B cell (primary cell): ENCODE data around the gene IVNS1ABP. TPM values are rescaled to one million over a fixed set of nuclear protein-coding genes. Genes with fewer than 3 reads are reported as not detected.

Experiments
- ATAC-seq: fragments of 200-7000 bp; cut with Tn5 transposase; one replicate; pipeline ENCODE4 v1.10.0; 2021; ENCODE audit warnings: low read depth, mild to moderate bottlenecking, moderate number of reproducible peaks, moderate library complexity
- CTCF ChIA-PET: fragments of 350-600 bp; sonication (Branson Sonifier 250); formaldehyde crosslinking; loops from one replicate; lab custom pipeline; 2021; ENCODE audit warnings: antibody characterized with exemption, inconsistent platforms; lab: Charles Lee
- POLR2A ChIA-PET: fragments of 350-600 bp; sonication (Branson Sonifier 250); formaldehyde crosslinking; loops from one replicate; lab custom pipeline; 2021; ENCODE audit warnings: antibody characterized with exemption; lab: Charles Lee
- DNase-seq: peaks from one replicate; pipeline ENCODE4 v3.0.0; 2013
- H2AFZ ChIP-seq: 2 replicates; pipeline ENCODE4 v1.6.1; 2012; ENCODE audit warnings: mild to moderate bottlenecking, low read depth, low read length; ENCODE audit not compliant: insufficient read depth, poor library complexity, severe bottlenecking
- H3K27ac ChIP-seq, 2 donors: 1 replicate in 1 of 2; 2 replicates in 1 of 2; pipeline ENCODE4 v1.5.1; 2012 to 2013; ENCODE audit warnings: low read length in 2 of 2, mild to moderate bottlenecking in 2 of 2, moderate library complexity in 1 of 2
- H3K27me3 ChIP-seq, 4 experiments: fragments of 200-600 bp in 1 of 4; sonication (generic) in 1 of 4; replicated peaks in 1 of 4; 1 replicate in 2 of 4; 2 replicates in 2 of 4; pipeline versions ENCODE4 v1.6.1 to v1.7.0; 2013 to 2016; ENCODE audit warnings: low read length in 3 of 4, mild to moderate bottlenecking in 2 of 4, mixed read lengths in 1 of 4, moderate library complexity in 1 of 4; ENCODE audit not compliant: insufficient read depth in 4 of 4, control insufficient read depth in 3 of 4; ENCODE audit errors: control extremely low read depth in 1 of 4
- H3K36me3 ChIP-seq, 2 experiments: replicated peaks in 1 of 2; 1 replicate in 1 of 2; 2 replicates in 1 of 2; pipeline versions ENCODE4 v1.6.1 to v1.7.1; 2013; ENCODE audit warnings: low read length in 1 of 2; ENCODE audit not compliant: insufficient read depth in 2 of 2, control insufficient read depth in 1 of 2; ENCODE audit errors: control extremely low read depth in 1 of 2, extremely low read depth in 1 of 2
- H3K4me1 ChIP-seq, 2 donors: fragments of 200-600 bp in 1 of 2; sonication (generic) in 1 of 2; 1 replicate in 1 of 2; 2 replicates in 1 of 2; pipeline versions ENCODE4 v1.5.1 to v1.6.1; 2013 to 2017; ENCODE audit warnings: low read length in 2 of 2; ENCODE audit not compliant: control insufficient read depth in 2 of 2, insufficient read depth in 2 of 2
- H3K4me2 ChIP-seq: replicated peaks from 2 replicates; pipeline ENCODE3; 2012; ENCODE audit warnings: mild to moderate bottlenecking, low read depth, low read length; ENCODE audit not compliant: poor library complexity, severe bottlenecking
- H3K4me3 ChIP-seq, 5 experiments: fragments of 200-600 bp in 1 of 5; sonication (generic) in 1 of 5; 1 replicate in 3 of 5; 2 replicates in 2 of 5; pipeline versions ENCODE4 v1.5.1 to v1.7.0; 2011 to 2016; ENCODE audit warnings: low read length in 4 of 5, mild to moderate bottlenecking in 4 of 5, low read depth in 2 of 5, control low read depth in 1 of 5, moderate library complexity in 1 of 5; ENCODE audit not compliant: insufficient read depth in 1 of 5; ENCODE audit errors: control extremely low read depth in 1 of 5, extremely low read depth in 1 of 5
- H3K79me2 ChIP-seq: fragments of 200-600 bp; sonication (generic); one replicate; pipeline ENCODE4 v1.6.0; 2016; ENCODE audit warnings: low read length; ENCODE audit not compliant: control insufficient read depth, insufficient read depth
- H3K9ac ChIP-seq: fragments of 200-600 bp; sonication (generic); 2 replicates; pipeline ENCODE4 v1.6.1; 2017; ENCODE audit warnings: mild to moderate bottlenecking, low read length, moderate library complexity
- H3K9me3 ChIP-seq, 3 donors: one replicate each; pipeline versions ENCODE4 v1.6.1 to v1.7.1; 2013; ENCODE audit warnings: low read length in 2 of 3; ENCODE audit not compliant: control insufficient read depth in 2 of 3, insufficient read depth in 1 of 3; ENCODE audit errors: control extremely low read depth in 1 of 3
- H4K20me1 ChIP-seq: 2 replicates; pipeline ENCODE4 v1.6.0; 2012; ENCODE audit warnings: mild to moderate bottlenecking, low read length; ENCODE audit not compliant: insufficient read depth, control insufficient read depth, poor library complexity, severe bottlenecking
- H3K27ac Mint-ChIP-seq: one replicate; pipeline ENCODE4 v1.8.0; 2021; ENCODE audit warnings: mixed read lengths
- H3K27me3 Mint-ChIP-seq: one replicate; pipeline ENCODE4 v1.8.0; 2021; ENCODE audit warnings: mixed read lengths
- H3K4me1 Mint-ChIP-seq: one replicate; pipeline ENCODE4 v1.8.0; 2021; ENCODE audit warnings: mixed read lengths
- H3K4me3 Mint-ChIP-seq: one replicate; pipeline ENCODE4 v1.8.0; 2021; ENCODE audit warnings: mixed read lengths
- H3K9me3 Mint-ChIP-seq: one replicate; pipeline ENCODE4 v1.8.0; 2022; ENCODE audit warnings: mixed read lengths; ENCODE audit not compliant: insufficient read depth
- CTCF ChIP-seq: fragments of 200-600 bp; IDR thresholded peaks from one replicate; pipeline ENCODE4 v1.8.0; 2022; ENCODE audit warnings: antibody characterized with exemption, mild to moderate bottlenecking
- EZH2 ChIP-seq: IDR thresholded peaks from 2 replicates; pipeline ENCODE4 v1.6.1; 2012; ENCODE audit warnings: borderline replicate concordance, low read depth, mild to moderate bottlenecking, moderate library complexity, low read length; ENCODE audit not compliant: insufficient read depth, poor library complexity, severe bottlenecking
- whole genome bisulfite sequencing: methylation state at CpG from one replicate; pipeline ENCODE4 v1.1.5; 2013; ENCODE audit warnings: missing lambda C conversion rate; ENCODE audit not compliant: insufficient coverage; 5-methylcytosine and 5-hydroxymethylcytosine counted together
- intact Hi-C: fragments of 100-400 bp; cut with micrococcal nuclease; formaldehyde crosslinking; loops from one replicate; pipeline ENCODE4 v1.10.0; 2022
- polyA plus RNA-seq: library from polyadenylated mRNA; depleted of rRNA; stranded (reverse); fragments of >200 nt; gene quantifications from 2 replicates; pipeline ENCODE4 v1.2.3, GENCODE V29; 2012
- total RNA-seq, 2 donors: library from RNA; stranded (reverse); fragments of 120-200 nt in 1 of 2; gene quantifications; 1 replicate in 1 of 2; 2 replicates in 1 of 2; pipeline versions ENCODE4 v1.2.3 to v1.2.4, GENCODE V29; 2013 to 2022

IVNS1ABP gene
- total and polyA plus RNA-seq, 2 donors (not counting 1 experiment from before 2014, with no cell fraction given), result 42.9 to 87.0 TPM

GRCh38 chr1:185263780-185264179 lies 53.3 kb downstream of the IVNS1ABP start:
- ChIA-PET CTCF (no interaction called here), POLR2A (no interaction called here)
- H3K27ac Mint-ChIP-seq, result no peak overlapping the region
- Histone ChIP-seq H3K36me3 (no peaks in the 10 kb centered on the region), H2AFZ (no peak overlapping the region), H3K27ac (no peak overlapping the region), H3K9ac (no peak overlapping the region), H3K4me1 (no peaks in the 10 kb centered on the region), H3K27me3 (no peaks in the 10 kb centered on the region), H3K4me2 (no peak overlapping the region), H3K79me2 (no peaks in the 10 kb centered on the region), H3K4me3 (no peak overlapping the region), H4K20me1 (no peaks in the 10 kb centered on the region), H3K9me3 (no peaks in the 10 kb centered on the region)
- H3K27me3 Mint-ChIP-seq, result no peaks in the 10 kb centered on the region
- intact Hi-C loops, result no loop called here
- DNase-seq (no peak), ATAC-seq (no peak)
- no peaks in the 10 kb centered on the region for H3K4me1 Mint-ChIP-seq
- no peaks in the 10 kb centered on the region for H3K9me3 Mint-ChIP-seq
- no CpG with 5 or more reads among the region's 1 CpG for WGBS
- TF ChIP-seq EZH2 (no peak), CTCF (no peak)
- no peak overlapping the region for H3K4me3 Mint-ChIP-seq

- Histone ChIP-seq H3K9ac (no peak overlapping the region), H3K4me1 (no peaks in the 10 kb centered on the region), H3K27me3 (no peaks in the 10 kb centered on the region), H3K79me2 (no peaks in the 10 kb centered on the region), H3K4me2 (no peak overlapping the region), H4K20me1 (no peaks in the 10 kb centered on the region), H3K9me3 (no peaks in the 10 kb centered on the region), H3K27ac (no peak overlapping the region), H3K36me3 (no peaks in the 10 kb centered on the region), H2AFZ (no peak overlapping the region), H3K4me3 (no peak overlapping the region)
- intact Hi-C loops, result no loop called here
- POLR2A ChIA-PET, result no interaction called here
- 100% methylated on average over 1 of the region's 3 CpGs for WGBS
- no peaks in the 10 kb centered on the region for H3K4me1 Mint-ChIP-seq
- H3K9me3 Mint-ChIP-seq, result no peaks in the 10 kb centered on the region
- H3K4me3 Mint-ChIP-seq, result no peak overlapping the region
- TF ChIP-seq CTCF, result no peak
- no peak for TF ChIP-seq EZH2
- no peak overlapping the region for H3K27ac Mint-ChIP-seq
- CTCF ChIA-PET, result no interaction called here
- no peak for DNase-seq
- no peak for ATAC-seq
- no peaks in the 10 kb centered on the region for H3K27me3 Mint-ChIP-seq
Observed at GRCh38 chr1:185263292-185263691, 53.8 kb downstream of the IVNS1ABP start.
